NCI-H345 treated with DMSO at 0.1 percent for 48 hours (cell line): ENCODE data around the gene CCDC78.
"Not testable (repeated sequence)": the region's sequence is repeated elsewhere in the genome, so short reads cannot be mapped to it uniquely, and the experiment has no call there.

ENCODE experiments used
- DNase-seq: peaks from one replicate; lab custom pipeline; 2025; ENCODE audit not compliant: unreplicated experiment; lab: John Stamatoyannopoulos, UW

The CCDC78 gene

DNA sequence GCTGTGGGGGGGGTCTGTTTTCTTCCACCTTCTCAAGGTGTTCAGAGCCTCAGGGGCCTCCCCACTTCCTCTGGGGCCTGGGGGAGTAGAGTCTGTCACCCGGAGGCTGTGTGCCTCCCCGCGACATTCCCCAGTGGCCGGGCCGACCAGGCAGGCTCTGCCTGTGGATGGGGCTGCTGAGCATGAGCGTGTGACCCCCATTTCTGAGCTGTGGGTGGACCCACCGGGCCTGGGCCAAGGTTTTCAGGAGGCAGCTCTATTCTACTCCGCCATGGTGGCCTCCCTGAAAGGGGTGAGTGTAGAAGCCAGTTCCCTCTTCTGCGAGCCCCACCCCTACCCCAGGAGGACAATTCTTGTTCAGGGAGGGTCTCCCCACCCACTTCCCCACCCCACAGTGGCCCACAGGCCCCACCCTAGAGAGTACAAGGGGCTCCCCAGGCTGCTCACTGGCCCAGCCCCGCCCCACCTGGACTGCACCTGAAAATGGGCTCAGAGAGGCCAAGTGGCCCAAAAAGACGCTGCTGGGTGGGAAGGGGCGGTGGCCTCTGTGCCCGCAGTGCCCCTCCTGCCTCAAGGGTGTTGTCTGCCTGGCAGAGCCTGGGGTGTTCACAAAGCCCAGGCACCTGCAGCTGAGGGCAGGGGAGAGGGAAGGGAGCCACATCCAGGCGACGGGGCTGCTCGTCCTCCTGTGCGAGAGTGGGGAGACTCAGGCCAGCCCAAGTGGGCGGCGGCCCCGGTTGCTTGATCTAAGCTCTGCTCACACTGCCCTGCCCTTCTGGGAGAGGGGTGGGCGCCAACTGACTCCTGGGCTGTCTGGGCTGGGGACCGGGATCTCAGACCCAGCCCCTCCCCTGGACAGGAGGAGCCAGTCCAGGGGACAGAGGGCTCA lies 35.6 kb upstream of the CCDC78 start:
- no peak for DNase-seq

DNA sequence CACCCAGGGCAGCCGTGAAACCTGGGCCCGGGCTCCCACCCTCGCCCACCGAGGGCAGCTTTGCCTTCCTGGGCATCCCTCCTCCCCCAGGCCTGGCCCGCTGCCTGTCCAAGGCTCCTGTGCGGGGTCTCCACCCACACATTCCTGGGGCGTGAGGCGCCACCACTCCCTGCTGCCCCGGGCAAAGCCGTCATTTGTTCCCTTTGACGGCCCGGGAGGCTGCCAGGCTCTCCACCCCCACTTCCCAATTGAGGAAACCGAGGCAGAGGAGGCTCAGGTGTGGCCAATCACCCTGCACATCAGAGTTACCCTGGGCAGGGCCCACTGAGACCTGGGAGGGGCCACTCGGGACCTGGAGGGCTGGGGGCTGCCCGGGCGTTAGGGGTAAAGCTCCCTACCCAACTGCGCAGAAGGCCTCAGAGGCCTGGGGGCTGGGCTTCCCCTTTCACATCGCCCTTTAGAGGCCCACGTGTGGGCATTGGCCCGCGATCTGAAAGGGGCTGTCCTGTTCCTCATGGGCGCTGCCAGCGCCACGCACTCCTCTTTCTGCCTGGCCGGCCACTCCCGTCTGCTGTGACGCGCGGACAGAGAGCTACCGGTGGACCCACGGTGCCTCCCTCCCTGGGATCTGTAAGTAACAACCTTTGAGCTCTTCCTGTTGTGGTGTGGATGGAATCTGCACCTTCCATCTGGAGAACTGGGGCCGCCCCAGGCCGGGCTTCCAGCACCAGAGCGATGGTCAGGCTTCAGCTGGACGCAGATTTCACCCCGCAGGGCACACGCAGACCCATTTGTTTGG lies 34.5 kb upstream of the CCDC78 start, which contains the start of gene MSLN:
Gene MSLN (plus strand): TSS at position 190 of the 799 bp plus-strand sequence. CDS start 1,947 bp downstream, outside the sequence.
- DNase-seq, result no peak

- DNase-seq, result no peak
Observed at GRCh38 chr16:760065-760464, 33.8 kb upstream of the CCDC78 start.

- DNase-seq, result no peak
Observed at GRCh38 chr16:759110-759910, 33.1 kb upstream of the CCDC78 start.

DNA sequence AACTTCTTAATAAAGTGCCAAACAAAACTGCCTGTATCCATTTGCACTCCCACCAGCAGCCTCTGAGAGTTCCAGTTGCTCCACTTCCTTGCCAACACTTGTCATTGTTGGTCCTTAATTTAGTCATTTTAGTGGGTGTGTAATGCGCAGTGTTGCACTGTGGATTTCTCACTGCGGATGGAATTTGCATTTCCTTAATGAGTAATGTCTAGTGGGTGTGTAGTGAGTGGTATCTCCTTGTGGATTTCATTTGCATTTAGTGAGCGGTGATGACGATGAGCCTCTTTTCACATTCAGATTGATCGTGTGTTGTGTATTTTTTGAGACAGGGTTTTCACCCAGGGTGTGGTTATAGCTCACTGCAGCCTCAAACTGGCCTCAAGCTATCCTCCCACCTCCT lies 30.2 kb upstream of the CCDC78 start:
- DNase-seq, result no peak

DNA sequence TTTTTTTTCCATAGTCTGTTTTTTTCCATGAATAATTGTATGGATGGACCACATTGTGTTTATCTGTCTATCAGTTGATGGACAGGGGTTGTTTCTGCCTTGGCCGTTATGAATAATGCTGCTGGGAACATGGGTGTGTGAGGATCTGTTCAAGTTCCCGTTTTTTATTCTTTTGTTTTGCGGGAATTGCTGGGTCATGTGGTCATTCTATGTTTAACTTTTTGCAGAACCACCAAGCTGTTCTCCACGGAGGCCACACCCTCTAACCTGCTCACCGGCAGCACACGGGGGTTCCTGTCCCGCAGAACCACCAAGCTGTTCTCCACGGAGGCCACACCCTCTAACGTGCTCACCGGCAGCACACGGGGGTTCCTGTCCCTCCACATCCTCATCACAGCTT lies 28.4 kb upstream of the CCDC78 start:
- no peak for DNase-seq

DNA sequence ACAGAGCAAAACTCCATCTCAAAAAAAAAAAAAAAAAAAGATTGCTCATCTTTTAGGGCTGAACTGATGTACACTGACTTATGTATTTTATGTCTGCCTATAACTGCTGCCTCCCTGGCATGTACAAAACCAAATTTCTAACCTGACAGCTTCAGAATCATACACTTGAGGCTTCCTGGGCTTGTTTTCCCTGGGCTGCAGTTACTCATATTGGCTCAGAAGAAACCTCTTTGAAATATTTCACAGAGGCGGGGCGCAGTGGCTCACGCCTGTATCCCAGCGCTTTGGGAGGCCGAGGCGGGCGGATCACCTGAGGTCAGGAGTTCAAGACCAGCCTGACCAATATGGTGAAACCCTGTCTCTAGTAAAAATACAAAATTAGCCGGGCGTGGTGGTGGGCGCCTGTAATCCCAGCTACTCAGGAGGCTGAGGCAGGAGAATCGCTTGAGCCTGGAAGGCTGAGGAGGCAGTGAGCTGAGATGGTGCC lies 27.9 kb upstream of the CCDC78 start:
- not testable (repeated sequence) for DNase-seq

- no peak for DNase-seq
Observed at GRCh38 chr16:752007-752312, 25.7 kb upstream of the CCDC78 start.

- no peak for DNase-seq
Observed at GRCh38 chr16:751152-752006, 25.1 kb upstream of the CCDC78 start.

DNA sequence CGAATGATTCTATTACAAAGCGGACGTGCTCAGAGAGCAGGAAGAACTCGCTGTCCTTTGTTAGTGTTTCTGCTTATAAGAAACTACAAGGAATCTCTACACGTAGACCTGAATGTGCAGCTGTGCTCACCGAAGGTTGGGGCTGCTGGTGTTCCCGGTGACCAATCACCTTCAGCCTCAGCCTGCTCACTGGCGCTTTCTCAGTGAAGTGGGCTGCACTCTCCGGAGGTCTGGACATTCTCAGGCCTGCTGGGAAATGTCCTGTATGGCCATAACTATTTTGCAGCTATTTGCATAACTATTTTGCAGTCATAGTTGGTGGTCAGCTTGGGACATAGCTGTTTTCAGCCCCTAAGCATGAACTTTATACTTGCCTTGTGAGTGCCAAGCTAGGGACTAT lies 24.2 kb upstream of the CCDC78 start:
- DNase-seq, result no peak

GRCh38 chr16:749010-749409 lies 22.8 kb upstream of the CCDC78 start:
- DNase-seq, result no peak

- DNase-seq, result no peak
Observed at GRCh38 chr16:747978-748746, 21.9 kb upstream of the CCDC78 start.

DNA sequence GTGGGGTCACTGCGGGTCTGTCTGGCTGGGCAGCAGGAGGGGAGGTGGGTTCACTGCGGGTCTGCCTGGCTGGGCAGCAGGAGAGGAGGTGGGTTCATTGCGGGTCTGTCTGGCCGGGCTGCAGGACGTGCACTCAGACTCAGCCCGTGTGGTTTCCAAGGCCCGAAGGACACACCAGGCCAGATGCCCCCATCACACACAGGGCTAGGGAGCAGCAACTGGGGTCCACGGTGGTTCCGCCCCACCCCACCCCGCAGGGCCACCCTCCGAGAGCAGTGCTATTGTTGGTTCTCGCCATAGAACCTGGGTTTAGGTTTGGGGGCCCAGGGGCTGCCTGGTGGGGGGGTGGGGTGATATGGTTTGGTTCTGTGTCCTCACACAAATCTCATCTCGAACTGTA lies 20.4 kb upstream of the CCDC78 start:
- no peak for DNase-seq

- DNase-seq, result no peak
Observed at GRCh38 chr16:745739-746138, 19.5 kb upstream of the CCDC78 start.

DNA sequence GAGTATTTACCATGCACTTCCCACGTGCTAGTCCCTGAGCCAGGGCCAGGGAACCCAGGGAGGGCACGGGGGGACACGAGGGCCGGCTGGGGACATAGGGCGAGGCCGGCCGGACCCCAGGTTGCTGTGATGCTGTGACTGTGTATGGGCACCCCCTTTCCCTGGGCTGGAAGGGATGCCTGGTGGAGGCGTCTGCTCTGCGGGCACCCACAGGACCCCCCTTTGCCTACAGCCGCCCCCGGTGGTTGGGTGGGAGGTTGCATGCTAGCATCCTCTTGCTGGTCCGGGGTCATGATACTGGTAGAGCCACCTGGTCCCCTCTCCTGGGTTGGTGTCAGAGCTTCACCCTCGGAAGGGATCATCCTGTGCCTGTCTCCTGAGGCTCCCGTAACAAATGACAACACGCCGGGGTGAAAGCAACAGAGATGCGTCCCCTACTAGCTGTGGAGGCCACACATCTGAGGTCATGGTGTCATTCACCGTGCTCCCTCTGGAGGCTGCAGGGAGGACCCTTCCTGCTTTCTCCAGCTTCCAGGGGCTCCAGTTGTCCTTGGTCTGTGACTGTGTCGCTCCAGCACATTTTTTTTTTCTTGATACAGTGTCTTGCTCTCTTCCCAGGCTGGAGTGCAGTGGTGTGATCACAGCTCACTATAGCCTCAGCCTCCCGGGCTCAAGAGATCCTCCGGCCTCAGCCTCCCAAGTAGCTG lies 17.7 kb upstream of the CCDC78 start:
- DNase-seq, result no peak

- DNase-seq, result not testable (repeated sequence)
Observed at GRCh38 chr16:742894-743293, 16.7 kb upstream of the CCDC78 start.

- no peak for DNase-seq
Observed at GRCh38 chr16:741986-742629, 15.9 kb upstream of the CCDC78 start.

DNA sequence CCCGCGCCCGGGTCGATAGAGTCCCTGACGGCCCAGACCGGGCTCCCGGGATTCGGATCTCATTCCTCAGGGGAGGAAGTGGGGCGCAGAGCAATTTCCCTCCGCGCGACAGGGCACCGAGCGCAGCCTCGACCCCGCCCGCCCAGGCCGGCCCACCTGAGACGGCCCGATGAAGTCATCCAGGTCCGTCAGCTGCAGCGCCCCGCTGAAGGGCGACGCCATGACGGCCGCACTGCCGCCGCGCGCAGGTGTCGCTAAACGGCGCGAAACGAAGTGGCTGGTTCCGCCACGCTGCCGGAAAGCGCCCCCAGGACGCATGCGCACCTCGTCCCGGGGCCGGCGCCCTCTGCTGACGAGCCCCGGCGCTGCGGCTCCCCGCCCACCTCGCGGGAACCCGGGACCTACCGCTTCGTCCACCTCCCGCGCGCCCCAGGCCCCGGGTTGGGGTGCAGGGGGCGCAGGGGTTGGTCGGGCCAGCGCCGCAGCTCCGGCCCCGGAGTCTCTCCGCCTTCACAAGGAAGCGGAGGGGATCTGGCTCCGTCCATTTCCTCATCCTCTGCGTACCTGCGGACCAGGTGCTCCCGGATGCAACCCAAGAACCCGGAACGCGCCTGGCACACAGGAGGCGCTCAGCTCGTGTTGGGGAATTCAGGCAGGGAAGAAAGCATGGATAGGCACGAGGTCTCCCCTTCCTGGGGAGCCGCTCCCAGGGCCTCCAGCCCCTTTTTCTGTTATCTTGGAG lies 14.7 kb upstream of the CCDC78 start, which contains the start of gene CIAO3:
Gene CIAO3 (minus strand): TSS at position 234 of the 742 bp plus-strand sequence. CDS start 12 bp downstream, at position 222.
- DNase-seq, result peak; percentile 75
